Left ventricle myocardium inferior (tissue), 1 donor: Measurements from ENCODE around the gene PTPRG. TPM values are rescaled to one million over a fixed set of nuclear protein-coding genes. Genes with fewer than 3 reads are reported as not detected.

ENCODE experiments used
- DNase-seq: peaks from one replicate; pipeline ENCODE4 v3.0.0-alpha.2; 2020
- H3K27ac ChIP-seq: fragments of 200-600 bp; replicated peaks from 2 replicates; pipeline ENCODE4 v1.8.0; 2021
- H3K27me3 ChIP-seq: fragments of 200-600 bp; 2 replicates; pipeline ENCODE4 v1.8.0; 2021; ENCODE audit warnings: low read depth
- H3K36me3 ChIP-seq: fragments of 200-600 bp; 2 replicates; pipeline ENCODE4 v1.8.0; 2021
- H3K4me1 ChIP-seq: fragments of 200-600 bp; 2 replicates; pipeline ENCODE4 v1.8.0; 2021
- H3K4me3 ChIP-seq: fragments of 200-600 bp; 2 replicates; pipeline ENCODE4 v1.8.0; 2021; ENCODE audit warnings: mild to moderate bottlenecking, moderate library complexity
- H3K9me3 ChIP-seq: fragments of 200-600 bp; replicated peaks from 2 replicates; pipeline ENCODE4 v1.8.0; 2021
- CTCF ChIP-seq: fragments of 200-600 bp; IDR thresholded peaks from 2 replicates; pipeline ENCODE4 v1.8.0; 2021; ENCODE audit warnings: antibody characterized with exemption, mild to moderate bottlenecking, borderline replicate concordance
- intact Hi-C: fragments of 100-400 bp; cut with micrococcal nuclease; formaldehyde crosslinking; loops from one replicate; pipeline ENCODE4 v1.11.0; 2022
- total RNA-seq: library from RNA; stranded (reverse); fragmentation: NEBNext Ultra II Directional; extraction: Animal tissue kit (Norgen Biotek cat#: 25700); gene quantifications from one replicate; pipeline ENCODE4 v1.2.1, GENCODE V29; 2021
- donor health status: DM: no; HTN: yes; CAD: no; lungs with severe emphysema.

Gene PTPRG
- total RNA-seq, 1 donor from 2014 or later, result 29.6 TPM

- Histone ChIP-seq H3K4me3 (no peak overlapping the region), H3K9me3 (no peaks in the 10 kb centered on the region), H3K27ac (peak overlapping the region; percentile 89), H3K4me1 (peaks cover 84% of the 10 kb centered on the region), H3K36me3 (no peaks in the 10 kb centered on the region), H3K27me3 (no peaks in the 10 kb centered on the region)
- intact Hi-C loops, result no loop called here
- DNase-seq, result no peak
- no peak for TF ChIP-seq CTCF
Measured at GRCh38 chr3:62098646-62099365, 537.4 kb downstream of the PTPRG start.

DNA sequence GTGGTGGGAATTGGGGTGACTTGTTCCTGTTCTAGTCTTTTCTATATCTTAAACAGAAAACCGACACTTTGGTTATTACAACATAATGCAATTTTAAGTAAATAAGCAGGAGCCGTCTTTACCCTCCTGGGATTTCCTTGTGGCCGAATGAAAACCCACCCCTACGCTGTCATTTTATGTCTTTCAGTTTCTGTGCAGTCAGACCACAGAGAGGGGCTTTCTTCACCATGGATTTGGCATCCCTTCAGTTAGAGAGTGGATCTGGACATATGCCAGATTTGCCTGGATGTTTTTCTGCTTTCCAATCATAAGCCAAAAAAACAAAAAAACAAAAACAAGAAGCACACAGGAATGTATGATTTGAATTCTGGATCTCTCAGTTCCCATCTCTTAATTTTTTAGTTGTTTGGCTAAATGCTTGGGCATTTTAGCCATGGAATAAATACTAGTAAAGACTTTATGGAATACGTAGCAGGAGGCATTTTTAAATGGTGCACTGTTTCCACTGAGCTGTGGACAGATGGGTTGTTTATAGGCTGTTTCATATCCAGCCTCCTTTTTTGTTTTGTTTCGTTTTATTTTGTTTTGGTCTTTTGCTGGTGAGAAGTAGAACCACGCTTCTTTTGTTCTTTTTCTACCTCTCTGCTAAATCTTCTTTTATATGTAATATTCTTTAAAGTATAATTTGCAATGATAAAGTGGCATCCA is 539.1 kb downstream of the PTPRG start:
- Histone ChIP-seq H3K27me3 (no peaks in the 10 kb centered on the region), H3K36me3 (no peaks in the 10 kb centered on the region), H3K4me1 (peaks cover 79% of the 10 kb centered on the region), H3K27ac (peak overlapping the region; percentile 68), H3K9me3 (no peaks in the 10 kb centered on the region), H3K4me3 (no peak overlapping the region)
- no peak for TF ChIP-seq CTCF
- DNase-seq, result no peak
- intact Hi-C loops, result no loop called here

- Histone ChIP-seq H3K4me1 (peaks cover 68% of the 10 kb centered on the region), H3K27ac (peak overlapping the region; percentile 68), H3K9me3 (no peaks in the 10 kb centered on the region), H3K36me3 (no peaks in the 10 kb centered on the region), H3K4me3 (no peak overlapping the region), H3K27me3 (no peaks in the 10 kb centered on the region)
- no peak for TF ChIP-seq CTCF
- intact Hi-C loops, result no loop called here
- no peak for DNase-seq
Measured at GRCh38 chr3:62101488-62101887, 540.1 kb downstream of the PTPRG start.

GRCh38 chr3:62103531-62103930 is 542.2 kb downstream of the PTPRG start:
- no peak for TF ChIP-seq CTCF
- H3K27ac ChIP-seq, result peak overlapping the region; percentile 21
- intact Hi-C loops, result no loop called here
- no peaks in the 10 kb centered on the region for H3K27me3 ChIP-seq
- H3K9me3 ChIP-seq, result no peaks in the 10 kb centered on the region
- H3K4me1 ChIP-seq, result peaks cover 51% of the 10 kb centered on the region
- H3K4me3 ChIP-seq, result no peak overlapping the region
- no peaks in the 10 kb centered on the region for H3K36me3 ChIP-seq
- no peak for DNase-seq

- Histone ChIP-seq H3K36me3 (no peaks in the 10 kb centered on the region), H3K4me3 (no peak overlapping the region), H3K27ac (no peak overlapping the region), H3K4me1 (peaks cover 19% of the 10 kb centered on the region), H3K9me3 (no peaks in the 10 kb centered on the region), H3K27me3 (no peaks in the 10 kb centered on the region)
- TF ChIP-seq CTCF, result no peak
- DNase-seq, result peak; percentile 40
- intact Hi-C loops, result no loop called here
Measured at GRCh38 chr3:62109534-62109933, 548.2 kb downstream of the PTPRG start.
